HepG2 (cell line): ENCODE results near the gene SYT11. TPM values are rescaled to one million over a fixed set of nuclear protein-coding genes. Genes with fewer than 3 reads are reported as not detected.

Experiments
- ATAC-seq: fragments of 200-7000 bp; cut with Tn5 transposase; 3 replicates; pipeline ENCODE4 v1.9.1; 2020; ENCODE audit warnings: mild to moderate bottlenecking, moderate library complexity
- BruUV-seq: library from RNA; stranded (reverse); fragments of 400-500 nt; replicated peaks from 2 replicates; lab custom pipeline; 2021; lab: Mats Ljungman, UMichigan
- CTCF ChIA-PET: fragments of 300-600 bp; formaldehyde crosslinking; extraction: SDS; loops from one replicate; lab custom pipeline; 2021; ENCODE audit warnings: low total read pairs, inconsistent platforms, low intra/inter-chr PET ratio; lab: Yijun Ruan, JAX
- POLR2A ChIA-PET: fragments of 350-600 bp; sonication (Branson Sonifier 250); formaldehyde crosslinking; loops from one replicate; lab custom pipeline; 2020; ENCODE audit warnings: antibody characterized with exemption, inconsistent platforms; lab: Yijun Ruan, JAX
- DNase-seq: peaks from one replicate; pipeline ENCODE4 v3.0.0-alpha.2; 2015; ENCODE audit warnings: low spot score
- FAIRE-seq: peaks from 3 replicates; lab custom pipeline; 2011; peaks lifted over from hg19 to GRCh38; lab: Jason Lieb, UNC
- H2AFZ ChIP-seq: one replicate; pipeline ENCODE4 v1.6.1; 2011; ENCODE audit warnings: low read length, inconsistent platforms
- H3K27ac ChIP-seq: fragments of 300-600 bp; 3 replicates; pipeline ENCODE4 v1.8.0; 2011; ENCODE audit warnings: mixed run types, mild to moderate bottlenecking, mixed read lengths, low read length, inconsistent platforms; ENCODE audit not compliant: insufficient read depth; ENCODE audit errors: extremely low read length
- H3K27me3 ChIP-seq, 2 experiments: fragments of 200-600 bp in 1 of 2; 2 replicates in 1 of 2; 3 replicates in 1 of 2; pipeline versions ENCODE4 v1.6.0 to v1.8.0; 2011; ENCODE audit warnings: low read length in 2 of 2, mild to moderate bottlenecking in 2 of 2, moderate library complexity in 2 of 2, inconsistent platforms in 1 of 2; ENCODE audit not compliant: insufficient read depth in 2 of 2, control insufficient read depth in 1 of 2
- H3K36me3 ChIP-seq, 2 experiments: fragments of 200-600 bp in 1 of 2; replicated peaks in 1 of 2; 2 replicates in 1 of 2; 3 replicates in 1 of 2; pipeline versions ENCODE4 v1.5.1 to v1.8.0; 2011; ENCODE audit warnings: low read length in 2 of 2, inconsistent platforms in 1 of 2; ENCODE audit not compliant: insufficient read depth in 2 of 2, control insufficient read depth in 1 of 2
- H3K4me1 ChIP-seq: 2 replicates; pipeline ENCODE4 v1.5.1; 2012; ENCODE audit warnings: low read length, inconsistent platforms; ENCODE audit not compliant: insufficient read depth
- H3K4me2 ChIP-seq: 2 replicates; pipeline ENCODE4 v1.6.0; 2011; ENCODE audit warnings: low read depth, low read length, inconsistent platforms
- H3K4me3 ChIP-seq, 3 experiments: fragments of 200-600 bp in 1 of 3; sonication (generic), shearing (Covaris generic) in 1 of 3; replicated peaks in 1 of 3; 2 replicates each; pipeline ENCODE4 v1.5.1; 2011 to 2016; ENCODE audit warnings: low read length in 3 of 3, inconsistent platforms in 2 of 3, low read depth in 2 of 3, mild to moderate bottlenecking in 2 of 3, control low read depth in 1 of 3, mixed read lengths in 1 of 3; ENCODE audit not compliant: insufficient read depth in 1 of 3
- H3K79me2 ChIP-seq: one replicate; pipeline ENCODE4 v1.6.1; 2011; ENCODE audit warnings: low read length, inconsistent platforms; ENCODE audit not compliant: insufficient read depth
- H3K9ac ChIP-seq: 2 replicates; pipeline ENCODE4 v1.6.0; 2011; ENCODE audit warnings: mild to moderate bottlenecking, low read depth, low read length, inconsistent platforms; ENCODE audit not compliant: insufficient read depth
- H3K9me3 ChIP-seq: 2 replicates; pipeline ENCODE4 v1.5.1; 2012; ENCODE audit warnings: mild to moderate bottlenecking, low read length
- H4K20me1 ChIP-seq: 2 replicates; pipeline ENCODE4 v1.6.0; 2011; ENCODE audit warnings: inconsistent platforms, mild to moderate bottlenecking, low read length, moderate library complexity; ENCODE audit not compliant: insufficient read depth
- ATF4 ChIP-seq, 2 experiments: fragments of 450-650 bp in 1 of 2; sonication (generic) in 1 of 2; formaldehyde crosslinking; IDR thresholded peaks; 2 replicates each; pipeline versions ENCODE4 v1.5.0 to v1.8.0; 2020 to 2022; ENCODE audit warnings: mild to moderate bottlenecking in 1 of 2, missing genetic modification reagents in 1 of 2
- BRCA1 ChIP-seq: sonication (generic); formaldehyde crosslinking; IDR thresholded peaks from 2 replicates; pipeline ENCODE4 v1.4.0; 2020; ENCODE audit warnings: missing genetic modification reagents
- CBX1 ChIP-seq: IDR thresholded peaks from one replicate; pipeline ENCODE4 v1.6.1; 2016; ENCODE audit warnings: antibody characterized with exemption, low read depth
- FOXK2 ChIP-seq: fragments of 450-650 bp; IDR thresholded peaks from 2 replicates; pipeline ENCODE4 v1.6.1; 2016
- HHEX ChIP-seq: IDR thresholded peaks from 2 replicates; pipeline ENCODE4 v1.6.1; 2016; ENCODE audit warnings: control low read depth
- HNF1A ChIP-seq, 2 experiments: sonication (generic) in 1 of 2; formaldehyde crosslinking in 1 of 2; IDR thresholded peaks; 2 replicates each; pipeline versions ENCODE4 v1.4.0 to v1.6.1; 2016 to 2020; ENCODE audit warnings: borderline replicate concordance in 1 of 2, low read depth in 1 of 2, mild to moderate bottlenecking in 1 of 2, missing genetic modification reagents in 1 of 2
- KLF12 ChIP-seq: sonication (generic); formaldehyde crosslinking; IDR thresholded peaks from 2 replicates; pipeline ENCODE4 v1.4.0; 2020; ENCODE audit warnings: missing genetic modification reagents, borderline replicate concordance
- SRSF9 ChIP-seq: fragments of 200-400 bp; formaldehyde crosslinking; IDR thresholded peaks from 2 replicates; pipeline ENCODE4 v1.6.1; 2018; ENCODE audit warnings: borderline replicate concordance, mild to moderate bottlenecking, low read depth, low read length; ENCODE audit not compliant: insufficient read depth, poor library complexity, severe bottlenecking
- TRIM22 ChIP-seq: fragments of 450-650 bp; IDR thresholded peaks from 2 replicates; pipeline ENCODE4 v1.6.1; 2017
- ZNF232 ChIP-seq: sonication (generic); formaldehyde crosslinking; IDR thresholded peaks from 2 replicates; pipeline ENCODE4 v1.4.0; 2020; ENCODE audit warnings: missing genetic modification reagents, borderline replicate concordance
- ZNF652 ChIP-seq: IDR thresholded peaks from 2 replicates; pipeline ENCODE4 v1.6.1; 2016; ENCODE audit warnings: low read depth, borderline replicate concordance
- ZNF704 ChIP-seq: sonication (generic); formaldehyde crosslinking; IDR thresholded peaks from 2 replicates; pipeline ENCODE4 v1.8.1; 2023; ENCODE audit warnings: mild to moderate bottlenecking, inconsistent platforms, moderate library complexity, missing genetic modification reagents, borderline replicate concordance
- ZNF776 ChIP-seq: sonication (generic); formaldehyde crosslinking; IDR thresholded peaks from 2 replicates; pipeline ENCODE4 v1.4.0; 2020; ENCODE audit warnings: mild to moderate bottlenecking, missing genetic modification reagents
- ZNF790 ChIP-seq: sonication (generic); formaldehyde crosslinking; IDR thresholded peaks from 2 replicates; pipeline ENCODE4 v1.8.0; 2022; ENCODE audit warnings: missing genetic modification reagents, mild to moderate bottlenecking, borderline replicate concordance
- ZNF792 ChIP-seq: IDR thresholded peaks from 2 replicates; pipeline ENCODE4 v1.6.1; 2016
- ZSCAN20 ChIP-seq: sonication (generic); formaldehyde crosslinking; IDR thresholded peaks from 2 replicates; pipeline ENCODE4 v1.4.0; 2020; ENCODE audit warnings: missing genetic modification reagents, mild to moderate bottlenecking, borderline replicate concordance
- WGBS: methylation state at CpG from one replicate; pipeline ENCODE4 v1.1.6; 2017; ENCODE audit warnings: low lambda C conversion rate; 5-methylcytosine and 5-hydroxymethylcytosine counted together
- in situ Hi-C: cut with HindIII; loops from 2 replicates; pipeline ENCODE4 v1.10.0; 2017; ENCODE audit warnings: low pct_unique_long_range_greater_than_20kb; ENCODE audit not compliant: extremely low pct_ligation_motif_present
- intact Hi-C: fragments of 100-400 bp; cut with micrococcal nuclease; formaldehyde crosslinking; loops from one replicate; pipeline ENCODE4 v1.10.0; 2022; ENCODE audit not compliant: unreplicated experiment
- polyA plus RNA-seq, 8 experiments: library from polyadenylated mRNA; depleted of rRNA in 3 of 8; stranded (reverse) in 7 of 8; unstranded in 1 of 8; fragments of >200 nt; fragmentation: Illumina TruSeq in 4 of 8; extraction: Trizol in 4 of 8; gene quantifications; 2 replicates each; pipeline versions ENCODE4 v1.2.1 to v1.2.3, GENCODE V29; 2011 to 2016; ENCODE audit warnings: low read depth in 4 of 8, missing spikeins in 1 of 8, mixed read lengths in 1 of 8; ENCODE audit not compliant: insufficient read depth in 1 of 8
- total RNA-seq, 5 experiments: library from RNA; depleted of rRNA; stranded (reverse); fragments of >200 nt; fragmentation: Illumina TruSeq; extraction: Trizol; gene quantifications; 2 replicates each; pipeline ENCODE4 v1.2.3, GENCODE V29; 2016; ENCODE audit warnings: low read depth in 1 of 5

SYT11 gene
- total and polyA plus RNA-seq, 2 of the 13 experiments (the other 11 are each of a cell fraction or from before 2014, with no cell fraction given), result 0.22 to 0.59 TPM

GRCh38 chr1:155813672-155814071 is 45.7 kb upstream of the SYT11 start (continued):
- TF ChIP-seq TRIM22, result no peak
- TF ChIP-seq HHEX (CRISPR knock-in tag), result no peak
- no peak for TF ChIP-seq ZSCAN20 (CRISPR knock-in tag)

GRCh38 chr1:155816351-155816750 is 43.0 kb upstream of the SYT11 start:
- H3K4me2 ChIP-seq, result no peak overlapping the region
- in situ Hi-C loops (no loop called here), intact Hi-C loops (no loop called here)
- ATAC-seq (no peak), DNase-seq (no peak), FAIRE-seq (no peak)
- no peaks in the 10 kb centered on the region for H3K79me2 ChIP-seq
- no TSS peak for BruUV-seq
- TF ChIP-seq KLF12 (CRISPR knock-in tag), result no peak
- no peak for TF ChIP-seq ATF4 (CRISPR knock-in tag; IDR thresholded peaks at IDR 0.05)
- no peak for TF ChIP-seq HNF1A (IDR thresholded peaks at IDR 0.05; ENCODE audit: low read depth)
- TF ChIP-seq HNF1A (CRISPR knock-in tag; IDR thresholded peaks at IDR 0.05; ENCODE audit: borderline replicate concordance), result no peak
- no peak for TF ChIP-seq BRCA1 (CRISPR knock-in tag)
- TF ChIP-seq CBX1, result no peak
- no peak for TF ChIP-seq SRSF9
- TF ChIP-seq ZNF776, result no peak
- no peak for TF ChIP-seq ZNF232 (CRISPR knock-in tag)
- no peak for TF ChIP-seq ZNF704 (CRISPR knock-in tag)
- no peak for TF ChIP-seq ZNF792 (CRISPR knock-in tag)
- no peak for TF ChIP-seq ZNF790 (CRISPR knock-in tag)
- TF ChIP-seq FOXK2, result no peak
- no peak for TF ChIP-seq ZNF652 (CRISPR knock-in tag)
- no peaks in the 10 kb centered on the region for H3K27me3 ChIP-seq
- peaks cover 5 to 71% of the 10 kb centered on the region in 2 experiments for H3K36me3 ChIP-seq
- ChIA-PET POLR2A (no interaction called here), CTCF (no interaction called here)
- no peaks in the 10 kb centered on the region for H4K20me1 ChIP-seq
- H2AFZ ChIP-seq, result no peak overlapping the region
- H3K9ac ChIP-seq, result no peak overlapping the region
- no peak overlapping the region for H3K27ac ChIP-seq
- no peaks in the 10 kb centered on the region for H3K9me3 ChIP-seq
- 96% methylated on average over 1 of the region's 1 CpG for WGBS
- no peak overlapping the region for H3K4me3 ChIP-seq
- H3K4me1 ChIP-seq, result no peaks in the 10 kb centered on the region
